ENCODE results near the gene STIM2.
"Not testable (repeated sequence)": the region's sequence is repeated elsewhere in the genome, so short reads cannot be mapped to it uniquely, and the experiment has no call there.

The STIM2 gene

DNA sequence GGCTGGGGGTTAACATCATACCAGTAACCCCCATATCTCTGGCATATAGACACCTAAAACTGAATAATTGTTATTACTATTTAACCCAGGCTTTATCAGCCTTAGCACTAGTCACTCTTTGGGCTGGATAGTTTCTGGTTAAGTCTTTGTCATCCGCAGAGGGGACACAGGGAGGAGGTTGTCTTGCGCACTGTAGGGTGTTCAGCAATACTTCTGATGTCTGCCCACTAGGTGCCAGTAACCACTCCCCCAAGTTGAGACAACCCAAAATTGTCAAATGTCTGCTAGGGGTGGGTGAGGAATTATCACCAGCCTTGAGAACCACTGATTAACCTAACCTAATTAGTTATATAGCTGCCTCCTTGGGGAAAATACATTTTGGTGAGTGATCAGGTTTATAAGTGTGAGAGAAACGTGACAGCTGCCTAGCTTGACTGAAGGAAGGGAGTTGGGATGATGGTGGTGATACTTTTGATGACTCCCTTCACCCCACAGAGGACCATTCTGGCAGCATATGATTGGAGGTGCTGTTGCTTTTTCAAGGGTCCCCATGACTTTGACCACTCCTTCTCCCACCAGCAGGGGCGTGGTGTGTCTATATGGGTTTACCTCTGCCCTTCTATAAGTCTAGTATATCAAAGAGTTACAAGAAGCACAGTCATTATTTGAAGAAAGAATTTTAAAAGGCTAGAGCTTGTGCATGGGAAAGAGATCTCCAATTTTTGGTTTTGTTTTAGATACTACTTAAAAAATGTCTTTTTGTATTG lies 140.9 kb downstream of the STIM2 start:
- DNase-seq (ENCODE audit: low spot score) = no peak

DNA sequence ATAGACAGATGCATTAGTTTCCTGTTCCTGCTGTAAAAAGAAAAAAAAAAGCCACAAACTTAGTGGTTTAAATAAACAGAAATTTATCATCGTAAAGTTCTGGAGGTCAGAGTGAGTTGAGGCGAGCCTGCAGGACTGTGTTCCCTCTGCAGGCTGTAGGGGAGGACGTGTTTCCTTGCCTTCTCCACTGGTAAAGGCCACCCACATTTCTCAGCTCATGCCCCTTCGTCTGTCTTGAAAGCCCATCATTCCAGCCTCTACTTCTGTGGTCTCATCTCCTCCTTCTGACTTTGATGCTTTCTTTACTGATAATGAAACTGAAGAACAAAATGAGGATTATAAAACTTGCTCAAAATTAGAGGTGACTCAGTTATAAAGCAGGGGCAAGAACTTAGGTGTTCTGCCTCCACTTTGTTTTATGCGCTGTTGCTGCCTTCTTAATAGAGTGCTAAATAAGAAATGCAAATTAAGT lies 143.0 kb downstream of the STIM2 start:
- no peak for DNase-seq (ENCODE audit: low spot score)

DNA sequence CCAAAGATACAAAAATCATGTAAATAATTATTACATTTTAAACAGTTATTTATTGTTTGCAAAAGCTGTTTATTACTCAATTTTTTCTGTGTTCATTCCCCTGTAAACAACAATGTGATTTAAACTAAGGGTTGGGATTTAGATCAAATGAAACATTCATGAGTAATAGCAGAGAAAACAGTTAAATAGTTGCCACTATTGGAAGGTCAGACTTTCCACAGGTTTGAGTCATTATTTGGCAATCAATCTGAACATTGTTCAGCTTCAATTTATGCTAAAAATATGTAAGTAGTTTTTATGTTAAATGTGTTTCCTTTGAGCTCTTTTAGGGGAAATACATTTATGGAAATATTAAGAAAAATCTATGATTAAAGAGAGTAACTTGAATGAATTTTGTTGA lies 144.9 kb downstream of the STIM2 start:
- DNase-seq (ENCODE audit: low spot score) = peak; percentile 37

DNA sequence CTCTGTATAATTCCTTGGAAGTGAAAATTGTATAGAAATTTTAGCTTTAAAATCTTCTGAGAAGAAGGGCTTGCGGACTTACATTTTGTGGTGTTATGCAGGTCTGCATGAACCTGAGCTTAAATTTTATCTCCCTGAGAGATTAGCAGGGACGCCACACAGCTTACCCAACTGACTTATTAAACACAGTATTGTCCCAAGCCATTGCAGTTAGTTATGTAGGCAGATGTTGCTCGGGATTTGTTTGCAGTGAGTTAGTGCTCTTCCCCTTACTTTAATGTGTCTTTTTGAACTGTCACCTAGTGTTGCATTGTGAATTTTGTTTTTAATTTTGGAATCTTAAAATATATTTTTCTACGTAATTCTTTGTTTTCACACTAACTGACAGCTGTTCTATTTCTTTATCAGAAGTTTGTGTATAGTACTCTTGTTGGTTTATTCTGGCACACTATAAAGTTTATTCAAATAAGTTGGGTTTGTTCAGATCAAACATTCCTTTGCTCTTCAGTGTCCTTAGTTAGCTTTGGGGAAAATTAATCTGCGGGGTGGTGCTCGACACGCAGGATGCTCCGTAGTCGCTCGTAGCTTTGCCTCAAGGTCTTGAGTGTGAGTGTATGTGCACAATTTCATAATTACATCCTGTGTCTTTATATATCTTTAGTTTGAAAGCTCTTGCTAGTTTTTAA lies 145.4 kb downstream of the STIM2 start:
- DNase-seq (ENCODE audit: low spot score) = no peak

DNA sequence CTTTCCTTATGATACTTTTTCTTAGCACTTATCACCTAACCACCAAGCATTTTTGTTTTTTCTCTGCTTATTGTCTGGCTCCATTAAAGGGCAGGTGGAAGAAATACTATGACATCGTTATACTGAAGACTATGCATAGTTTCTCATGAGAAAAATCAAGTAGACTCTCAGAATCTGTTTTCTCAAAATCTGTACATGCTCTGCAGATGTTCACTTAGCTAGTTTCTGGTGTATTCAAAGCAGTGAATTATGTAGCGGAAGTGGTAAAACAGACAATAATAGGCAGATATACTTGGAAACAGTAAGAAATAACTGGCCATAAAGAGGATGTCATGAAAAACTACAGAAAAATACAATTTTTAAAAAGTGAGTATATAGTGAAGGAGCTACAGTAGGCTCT lies 146.0 kb downstream of the STIM2 start:
- no peak for DNase-seq (ENCODE audit: low spot score)

DNA sequence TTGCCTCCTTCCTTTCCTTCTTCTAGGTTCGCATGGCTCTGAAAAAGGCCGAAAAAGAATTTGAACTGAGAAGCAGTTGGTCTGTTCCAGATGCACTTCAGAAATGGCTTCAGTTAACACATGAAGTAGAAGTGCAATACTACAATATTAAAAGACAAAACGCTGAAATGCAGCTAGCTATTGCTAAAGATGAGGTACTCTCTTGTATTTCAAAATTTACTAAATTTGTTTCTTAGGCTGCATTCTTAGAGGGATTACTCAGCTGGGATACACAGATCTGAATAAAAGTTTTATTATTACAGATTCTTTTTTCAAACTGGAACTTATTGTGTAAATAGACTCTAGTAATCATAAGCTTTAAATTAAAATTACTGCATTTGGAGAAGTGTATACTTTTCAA lies 146.9 kb downstream of the STIM2 start:
- peak; percentile 32 for DNase-seq (ENCODE audit: low spot score)

DNA sequence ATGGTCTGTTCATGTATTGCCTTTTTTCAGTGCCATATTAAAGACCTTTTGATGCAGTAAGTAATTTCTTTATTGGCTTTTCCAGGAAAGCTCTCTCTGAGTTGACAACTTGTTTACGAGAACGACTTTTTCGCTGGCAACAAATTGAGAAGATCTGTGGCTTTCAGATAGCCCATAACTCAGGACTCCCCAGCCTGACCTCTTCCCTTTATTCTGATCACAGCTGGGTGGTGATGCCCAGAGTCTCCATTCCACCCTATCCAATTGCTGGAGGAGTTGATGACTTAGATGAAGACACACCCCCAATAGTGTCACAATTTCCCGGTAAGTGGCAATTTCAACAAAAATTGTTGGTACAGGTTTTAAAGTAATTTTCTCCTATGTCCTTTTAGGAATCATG lies 148.0 kb downstream of the STIM2 start:
- DNase-seq (ENCODE audit: low spot score) = peak; percentile 17

DNA sequence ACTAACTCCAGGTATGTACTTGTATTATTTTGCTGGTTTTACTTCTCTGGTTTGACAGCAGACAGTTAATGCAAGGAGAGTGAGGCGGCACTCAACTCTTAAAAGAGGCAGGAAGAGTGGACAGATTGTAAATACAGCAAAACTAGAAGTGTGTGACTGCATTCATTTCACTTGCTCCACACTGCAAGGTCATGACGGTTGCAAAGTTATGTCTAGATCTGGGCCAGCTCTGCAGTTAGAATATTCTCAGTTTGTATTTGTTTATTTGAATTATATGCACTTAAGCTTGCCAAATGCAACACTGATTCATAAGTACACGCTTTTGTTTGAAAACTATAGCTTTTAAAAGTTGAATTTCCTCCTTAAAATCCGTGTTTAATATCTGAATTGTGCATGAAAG lies 148.9 kb downstream of the STIM2 start:
- DNase-seq (ENCODE audit: low spot score) = no peak

DNA sequence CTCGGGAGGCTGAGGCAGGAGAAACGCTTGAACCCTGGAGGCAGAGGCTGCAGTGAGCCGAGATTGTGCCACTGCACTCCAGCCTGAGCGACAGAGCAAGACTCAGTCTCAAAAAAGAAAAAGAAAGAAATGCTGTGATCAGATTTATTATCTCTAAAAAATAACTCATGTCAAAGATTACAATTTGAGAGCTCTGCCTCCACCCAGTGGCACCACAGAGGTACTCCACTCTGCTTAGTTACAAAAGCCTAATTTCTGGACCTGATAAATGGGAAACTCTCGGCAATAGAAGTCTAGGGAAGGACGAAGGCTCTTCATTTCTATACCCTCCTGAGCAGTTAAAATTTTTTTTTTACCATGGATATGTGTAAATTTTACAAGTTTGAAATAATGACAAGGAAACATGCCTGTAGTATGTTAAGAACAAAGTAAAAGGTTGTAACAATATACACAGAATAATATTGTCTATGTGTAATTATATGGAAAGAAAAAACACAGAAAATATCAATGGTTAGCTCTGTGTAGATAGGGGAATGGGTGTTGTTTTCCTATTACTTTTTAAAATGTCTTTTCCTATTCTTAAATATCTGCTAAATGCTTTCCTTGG lies 149.8 kb downstream of the STIM2 start:
- DNase-seq (ENCODE audit: low spot score) = peak; percentile 58

DNA sequence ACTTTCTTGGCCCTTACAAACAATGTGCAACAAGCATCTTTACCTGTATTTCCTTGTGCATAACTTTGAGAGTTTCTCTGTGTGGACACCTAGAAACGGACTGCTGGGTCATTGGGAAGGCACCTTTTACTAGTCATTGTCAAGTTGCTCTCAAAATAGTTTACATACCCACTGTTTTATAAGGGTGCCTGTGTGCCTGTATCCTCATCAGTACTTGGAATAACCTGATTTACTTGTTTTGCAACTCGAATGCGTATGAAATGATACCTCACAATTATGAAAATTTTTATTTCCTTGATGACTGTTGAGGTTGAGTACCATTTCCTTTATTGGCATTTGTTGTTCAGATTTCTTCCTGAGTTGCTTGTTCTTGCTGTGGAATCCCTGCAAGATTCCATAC lies 150.8 kb downstream of the STIM2 start:
- no peak for DNase-seq (ENCODE audit: low spot score)

DNA sequence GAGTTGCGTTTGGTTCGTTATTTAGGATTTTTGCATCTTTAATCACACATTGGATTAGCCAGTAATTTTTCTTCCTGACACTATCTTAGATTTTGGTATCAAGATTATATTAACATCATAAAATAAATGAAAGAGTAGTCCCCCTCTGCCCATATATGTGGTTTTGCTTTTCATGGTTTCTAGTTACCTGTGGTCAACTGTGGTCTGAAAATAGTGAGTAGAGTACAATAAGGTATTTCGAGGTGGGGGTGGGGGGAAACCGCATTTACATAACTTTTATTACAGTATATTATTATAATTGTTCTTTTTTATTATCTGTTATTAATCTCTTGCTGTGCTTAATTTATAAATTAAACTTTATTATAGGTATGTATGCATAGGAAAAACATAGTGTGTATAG lies 152.4 kb downstream of the STIM2 start:
- no peak for DNase-seq (ENCODE audit: low spot score)

DNA sequence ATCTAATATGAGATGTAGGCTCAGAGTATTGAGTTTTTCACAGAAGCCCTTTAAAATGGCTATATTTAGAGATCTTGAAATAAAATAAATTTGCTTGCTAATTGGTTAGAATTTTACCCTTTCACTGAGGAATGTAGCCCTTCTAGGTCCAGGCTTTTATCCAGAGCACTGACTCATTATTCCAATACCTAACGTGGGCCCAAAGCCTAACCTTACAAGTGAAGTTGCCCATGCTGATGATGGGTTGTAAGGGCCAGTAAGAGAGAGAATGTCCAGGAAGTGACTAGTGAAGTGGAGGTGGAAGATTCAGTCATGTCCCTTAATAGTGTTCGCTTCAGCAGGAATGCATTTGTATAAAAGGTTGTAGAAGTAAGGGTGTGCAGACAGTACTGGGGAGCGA lies 155.9 kb downstream of the STIM2 start:
- no peak for DNase-seq (ENCODE audit: low spot score)

DNA sequence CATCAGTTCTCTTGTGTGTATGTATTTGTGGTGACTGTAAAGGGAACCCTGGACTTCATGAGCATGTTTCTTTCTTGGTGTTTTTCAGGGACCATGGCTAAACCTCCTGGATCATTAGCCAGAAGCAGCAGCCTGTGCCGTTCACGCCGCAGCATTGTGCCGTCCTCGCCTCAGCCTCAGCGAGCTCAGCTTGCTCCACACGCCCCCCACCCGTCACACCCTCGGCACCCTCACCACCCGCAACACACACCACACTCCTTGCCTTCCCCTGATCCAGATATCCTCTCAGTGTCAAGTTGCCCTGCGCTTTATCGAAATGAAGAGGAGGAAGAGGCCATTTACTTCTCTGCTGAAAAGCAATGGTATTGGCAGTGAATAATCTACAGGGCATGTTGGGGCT lies 157.0 kb downstream of the STIM2 start:
- no peak for DNase-seq (ENCODE audit: low spot score)

DNA sequence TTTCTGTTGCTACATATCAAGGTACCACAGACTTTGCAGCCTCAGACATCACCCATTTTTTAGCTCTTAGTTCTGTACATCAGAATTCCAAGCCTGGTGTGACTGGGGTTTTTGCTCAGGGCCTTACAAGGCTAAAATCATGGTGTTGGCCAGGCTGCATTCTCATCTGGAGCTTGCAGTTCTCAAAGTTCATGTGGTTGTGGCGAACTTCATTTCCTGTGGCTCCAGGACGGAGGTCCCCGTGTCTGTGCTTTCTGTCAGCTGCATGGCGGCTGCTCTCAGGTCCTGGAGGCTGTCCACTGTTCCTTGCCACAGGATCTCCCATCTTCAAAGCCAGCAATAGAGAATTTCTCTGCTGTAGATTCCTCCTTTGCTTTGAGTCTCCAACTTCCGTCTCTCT lies 157.4 kb downstream of the STIM2 start:
- no peak for DNase-seq (ENCODE audit: low spot score)

DNA sequence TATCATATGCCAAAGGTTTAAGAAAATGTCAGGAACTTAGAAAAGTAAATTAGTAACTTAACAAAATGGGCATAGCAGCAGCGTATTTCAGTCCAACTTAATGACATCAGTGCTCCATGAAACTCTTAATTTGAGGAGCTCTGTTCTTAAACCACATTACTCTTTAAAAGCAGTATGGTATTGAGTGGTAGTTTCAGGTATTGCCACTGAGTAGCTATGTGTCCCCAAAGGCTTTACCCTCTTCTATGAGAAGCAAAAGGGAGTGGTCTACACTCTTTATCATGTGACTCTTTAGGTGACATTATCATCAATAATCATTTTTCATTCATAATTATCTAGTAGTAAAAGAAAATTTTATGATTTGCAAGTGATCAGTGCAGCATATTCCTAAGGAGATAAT lies 158.3 kb downstream of the STIM2 start:
- DNase-seq (ENCODE audit: low spot score) = no peak

DNA sequence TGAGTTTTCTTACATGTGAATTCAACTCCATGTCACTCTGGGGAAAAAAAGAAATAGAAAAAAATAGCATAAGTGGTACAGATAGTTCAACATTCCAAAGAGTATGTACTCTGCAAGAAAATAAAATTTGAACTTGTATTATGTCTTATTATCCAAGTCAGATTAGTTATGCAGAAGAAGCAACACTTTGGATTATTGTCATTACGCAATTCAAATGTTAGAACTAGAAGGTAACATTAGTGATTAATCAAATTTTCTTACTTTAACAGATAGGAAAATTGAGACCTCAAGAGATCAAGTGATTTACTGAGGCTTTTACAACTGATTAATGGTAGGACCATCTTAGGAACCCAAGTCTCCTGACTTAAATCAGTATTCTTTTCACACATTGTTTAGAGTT lies 159.1 kb downstream of the STIM2 start:
- DNase-seq (ENCODE audit: low spot score) = no peak

DNA sequence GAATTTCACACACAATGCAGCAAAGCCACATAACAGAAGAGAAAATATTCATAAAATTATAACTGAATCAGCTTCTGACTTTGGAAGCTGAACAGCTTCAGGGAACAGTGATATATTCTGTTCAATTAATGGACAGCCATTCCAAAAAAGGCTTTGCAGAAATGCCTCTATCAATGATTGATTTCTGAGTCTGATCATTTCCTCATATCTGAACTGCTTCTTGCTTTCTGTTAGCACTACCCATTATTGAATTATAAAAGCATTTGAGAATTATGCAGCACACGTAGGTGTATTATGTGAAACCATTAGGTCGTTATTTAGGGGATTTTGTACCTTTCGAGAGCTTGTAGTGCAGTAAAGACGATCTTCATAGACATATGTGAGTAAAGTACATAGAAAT lies 159.6 kb downstream of the STIM2 start:
- DNase-seq (ENCODE audit: low spot score) = no peak

DNA sequence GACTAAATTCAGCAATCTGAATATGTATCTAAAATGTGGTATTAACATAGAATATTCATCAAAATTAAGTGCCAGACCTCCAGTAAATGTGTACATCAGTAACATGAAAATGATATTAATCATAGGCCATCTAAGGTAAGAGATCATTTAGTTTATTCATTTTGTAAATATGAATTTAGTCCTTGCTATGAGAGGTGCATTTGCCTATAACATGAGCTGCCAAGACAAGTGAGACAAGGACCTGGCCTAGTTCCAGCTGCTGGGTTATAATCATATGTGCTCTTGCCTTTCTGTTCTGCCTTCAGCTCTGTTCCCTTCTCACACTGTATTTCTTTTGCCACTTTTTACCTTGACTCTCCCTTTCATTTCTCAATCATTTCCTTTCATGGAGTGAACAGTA lies 160.0 kb downstream of the STIM2 start:
- no peak for DNase-seq (ENCODE audit: low spot score)

DNA sequence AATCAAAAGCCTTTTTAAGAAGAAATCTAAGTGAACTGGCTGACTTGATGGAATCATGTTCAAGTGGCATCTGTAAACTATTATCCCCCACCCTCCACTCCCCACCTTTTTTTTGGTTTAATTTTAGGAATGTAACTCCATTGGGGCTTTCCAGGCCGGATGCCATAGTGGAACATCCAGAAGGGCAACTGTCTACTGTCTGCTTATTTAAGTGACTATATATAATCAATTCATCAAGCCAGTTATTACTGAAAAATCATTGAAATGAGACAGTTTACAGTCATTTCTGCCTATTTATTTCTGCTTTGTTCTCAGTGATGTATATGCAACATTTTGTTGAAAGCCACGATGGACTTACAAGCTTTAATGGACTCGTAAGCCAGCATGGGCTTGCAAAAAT lies 162.3 kb downstream of the STIM2 start:
- no peak for DNase-seq (ENCODE audit: low spot score)

DNA sequence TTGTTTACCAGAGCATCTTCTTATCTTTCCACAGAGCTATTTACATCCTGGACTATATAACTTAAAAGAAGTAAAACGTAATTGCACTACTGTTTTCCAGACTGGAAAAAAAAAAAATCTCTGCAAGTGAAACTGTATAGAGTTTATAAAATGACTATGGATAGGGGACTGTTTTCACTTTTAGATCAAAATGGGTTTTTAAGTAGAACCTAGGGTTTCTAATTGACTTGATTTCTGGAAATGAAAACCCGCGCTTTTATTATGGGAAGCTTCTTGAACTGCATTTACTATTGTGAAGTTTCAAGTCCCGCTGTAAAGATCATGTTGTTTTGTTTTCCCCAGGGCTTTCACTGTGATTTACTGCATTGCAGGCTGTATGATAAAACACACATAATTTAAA lies 162.7 kb downstream of the STIM2 start:
- no peak for DNase-seq (ENCODE audit: low spot score)

DNA sequence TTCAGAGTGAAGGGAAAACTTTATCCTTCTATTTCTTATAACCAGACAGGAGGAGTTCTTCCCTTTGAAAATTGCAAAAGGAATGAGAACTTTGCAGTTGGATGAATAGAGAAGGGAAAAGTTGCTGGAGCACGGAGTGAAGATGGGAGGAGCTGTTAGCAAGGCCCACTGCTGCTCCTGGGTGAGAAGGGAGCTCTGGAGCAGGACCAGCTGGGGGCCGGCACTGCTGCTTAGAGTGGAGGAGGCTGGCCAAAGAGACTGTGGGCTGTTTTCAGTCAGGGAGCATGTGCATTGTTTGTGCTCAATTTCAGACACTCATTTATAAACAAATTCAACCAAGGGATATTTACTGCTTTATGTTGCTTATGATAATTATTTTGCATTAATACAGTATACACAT lies 164.2 kb downstream of the STIM2 start:
- DNase-seq (ENCODE audit: low spot score) = no peak

DNA sequence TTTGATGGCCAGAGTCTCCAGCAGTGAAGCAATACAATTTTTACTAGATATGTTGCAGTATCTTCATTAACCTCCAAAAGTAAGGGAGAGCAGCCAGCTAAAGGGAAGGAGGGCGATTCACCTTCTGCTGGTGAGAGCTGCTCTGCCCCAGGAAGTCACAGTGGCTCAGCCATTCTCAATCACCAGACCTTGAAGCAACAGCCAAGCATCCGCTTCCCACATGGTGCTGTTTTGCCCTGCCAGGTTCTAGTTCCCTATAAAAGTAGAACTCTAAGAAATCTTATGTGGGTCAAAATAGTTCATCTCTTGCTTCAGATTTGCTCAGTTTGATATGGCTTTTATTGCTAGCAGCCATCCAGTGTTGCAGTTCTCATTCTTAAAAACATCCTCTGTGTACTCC lies 166.8 kb downstream of the STIM2 start:
- DNase-seq (ENCODE audit: low spot score) = no peak

DNA sequence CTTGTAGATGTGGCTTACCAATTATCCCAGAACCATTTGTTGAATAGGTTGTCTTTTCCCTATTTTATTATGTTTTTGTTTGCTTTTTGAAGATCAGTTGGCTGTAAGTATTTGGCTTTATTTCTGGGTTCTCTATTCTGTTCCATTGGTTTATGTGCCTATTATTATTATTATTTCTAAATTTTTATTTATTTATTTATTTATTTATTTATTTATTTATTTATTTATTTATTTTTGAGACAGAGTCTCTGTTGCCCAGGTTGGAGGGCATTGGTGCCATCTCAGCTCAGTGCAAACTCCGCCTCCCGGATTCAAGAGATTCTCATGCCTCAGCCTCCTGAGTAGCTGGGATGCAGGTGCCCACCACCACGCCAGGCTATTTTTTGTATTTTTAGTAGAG lies 174.5 kb downstream of the STIM2 start:
- not testable (repeated sequence) for DNase-seq (ENCODE audit: low spot score)
